MM.1S (cell line): ENCODE measurements around the gene MRTFA.

Experiments used
- EZH2 ChIP-seq: fragments of 300-600 bp; sonication (generic); optimal IDR thresholded peaks from 2 replicates; pipeline ENCODE3; 2017; ENCODE audit warnings: low read depth, mild to moderate bottlenecking, antibody characterized with exemption, low read length, mixed read lengths
- EZH2phosphoT487 ChIP-seq: fragments of 300-600 bp; sonication (generic); IDR thresholded peaks from 2 replicates; pipeline ENCODE4 v1.6.1; 2018; ENCODE audit warnings: antibody characterized with exemption, low read length
- TF ChIP-seq, protein P1 (sequence below): fragments of 300-600 bp; sonication (generic); IDR thresholded peaks from 2 replicates; pipeline ENCODE4 v1.5.1; 2016; ENCODE audit warnings: antibody characterized with exemption, low read length, mixed read lengths

DNA sequence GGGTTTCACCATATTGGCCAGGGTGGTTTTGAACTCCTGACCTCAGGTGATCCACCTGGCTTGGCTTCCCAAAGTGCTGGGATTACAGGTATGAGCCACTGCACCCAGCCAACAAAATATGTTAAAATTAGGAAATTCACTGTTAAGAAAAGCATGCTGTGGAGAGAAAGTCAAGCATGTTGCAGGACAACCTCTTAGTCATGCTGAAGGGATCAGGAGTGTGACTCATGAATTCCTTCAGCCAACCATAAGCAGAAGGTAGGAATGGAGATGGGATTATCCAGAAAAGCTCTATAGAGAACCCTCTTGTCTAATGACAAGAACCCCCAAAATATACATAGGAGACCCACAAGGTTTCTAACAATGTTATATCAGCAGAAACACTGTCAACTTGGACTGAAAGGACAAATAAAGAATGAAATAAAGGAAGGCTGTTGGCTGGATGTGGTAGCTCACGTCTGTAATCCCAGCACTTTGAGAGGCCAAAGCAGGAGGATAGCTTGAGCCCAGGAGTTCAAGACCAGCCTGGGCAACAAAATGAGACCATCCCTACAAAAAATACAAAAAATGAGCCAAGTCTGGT is 16.0 kb downstream of the MRTFA start:
- TF ChIP-seq, protein P1, sequence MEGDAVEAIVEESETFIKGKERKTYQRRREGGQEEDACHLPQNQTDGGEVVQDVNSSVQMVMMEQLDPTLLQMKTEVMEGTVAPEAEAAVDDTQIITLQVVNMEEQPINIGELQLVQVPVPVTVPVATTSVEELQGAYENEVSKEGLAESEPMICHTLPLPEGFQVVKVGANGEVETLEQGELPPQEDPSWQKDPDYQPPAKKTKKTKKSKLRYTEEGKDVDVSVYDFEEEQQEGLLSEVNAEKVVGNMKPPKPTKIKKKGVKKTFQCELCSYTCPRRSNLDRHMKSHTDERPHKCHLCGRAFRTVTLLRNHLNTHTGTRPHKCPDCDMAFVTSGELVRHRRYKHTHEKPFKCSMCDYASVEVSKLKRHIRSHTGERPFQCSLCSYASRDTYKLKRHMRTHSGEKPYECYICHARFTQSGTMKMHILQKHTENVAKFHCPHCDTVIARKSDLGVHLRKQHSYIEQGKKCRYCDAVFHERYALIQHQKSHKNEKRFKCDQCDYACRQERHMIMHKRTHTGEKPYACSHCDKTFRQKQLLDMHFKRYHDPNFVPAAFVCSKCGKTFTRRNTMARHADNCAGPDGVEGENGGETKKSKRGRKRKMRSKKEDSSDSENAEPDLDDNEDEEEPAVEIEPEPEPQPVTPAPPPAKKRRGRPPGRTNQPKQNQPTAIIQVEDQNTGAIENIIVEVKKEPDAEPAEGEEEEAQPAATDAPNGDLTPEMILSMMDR: no peak
- TF ChIP-seq EZH2 (no peak), EZH2phosphoT487 (no peak)
